ENCODE data around the gene MINK1. TPM values are rescaled to one million over a fixed set of nuclear protein-coding genes. Genes with fewer than 3 reads are reported as not detected.

MINK1 gene
- total RNA-seq, 6 experiments from 2014 or later, result 68.5 to 82.4 (median 71.6) TPM

- H3K9me3 Mint-ChIP-seq, result no peaks in the 10 kb centered on the region
- H3K4me1 Mint-ChIP-seq (ENCODE audit: low read depth), result no peaks in the 10 kb centered on the region
- no peaks in the 10 kb centered on the region; the same call in none of the 2 replicates for H3K27me3 Mint-ChIP-seq (ENCODE audit: insufficient read depth)
- no peak overlapping the region for H3K4me3 Mint-ChIP-seq
- TF ChIP-seq CTCF (IDR thresholded peaks at IDR 0.05), result peak; percentile 80
- H3K36me3 Mint-ChIP-seq (ENCODE audit: low read depth), result peaks cover 17% of the 10 kb centered on the region
- no peak overlapping the region for H3K27ac Mint-ChIP-seq
- DNase-seq, result peak; percentile 26
Observed at GRCh38 chr17:4815043-4815675, 18.0 kb upstream of the MINK1 start.

- no peak overlapping the region for H3K27ac Mint-ChIP-seq
- H3K9me3 Mint-ChIP-seq, result no peaks in the 10 kb centered on the region
- H3K27me3 Mint-ChIP-seq (ENCODE audit: insufficient read depth), result no peaks in the 10 kb centered on the region; the same call in 1 of the 2 replicates
- no peak for DNase-seq
- no peak for TF ChIP-seq CTCF (IDR thresholded peaks at IDR 0.05)
- no peaks in the 10 kb centered on the region for H3K4me1 Mint-ChIP-seq (ENCODE audit: low read depth)
- no peak overlapping the region for H3K4me3 Mint-ChIP-seq
- 0 out of 2 replicates have a peak, but pooled peaks cover 5% of the 10 kb centered on the region for H3K36me3 Mint-ChIP-seq (ENCODE audit: low read depth)
Observed at GRCh38 chr17:4816826-4817225, 16.3 kb upstream of the MINK1 start.

- Mint-ChIP-seq H3K36me3 (ENCODE audit: low read depth) (0 out of 2 replicates have a peak, but pooled peaks cover 5% of the 10 kb centered on the region), H3K27ac (no peak overlapping the region), H3K4me3 (no peak overlapping the region), H3K9me3 (no peaks in the 10 kb centered on the region), H3K27me3 (ENCODE audit: insufficient read depth) (no peaks in the 10 kb centered on the region; the same call in 1 of the 2 replicates), H3K4me1 (ENCODE audit: low read depth) (no peaks in the 10 kb centered on the region)
- no peak for TF ChIP-seq CTCF (IDR thresholded peaks at IDR 0.05)
- no peak for DNase-seq
Observed at GRCh38 chr17:4818276-4818675, 14.9 kb upstream of the MINK1 start.

GRCh38 chr17:4822835-4823234 lies 10.3 kb upstream of the MINK1 start:
- Mint-ChIP-seq H3K27ac (no peak overlapping the region), H3K27me3 (ENCODE audit: insufficient read depth) (no peaks in the 10 kb centered on the region; the same call in 1 of the 2 replicates), H3K4me1 (ENCODE audit: low read depth) (no peaks in the 10 kb centered on the region), H3K9me3 (no peaks in the 10 kb centered on the region), H3K36me3 (ENCODE audit: low read depth) (0 out of 2 replicates have a peak, but pooled peaks cover 5% of the 10 kb centered on the region), H3K4me3 (no peak overlapping the region)
- no peak for TF ChIP-seq CTCF (IDR thresholded peaks at IDR 0.05)
- DNase-seq, result no peak

GRCh38 chr17:4823373-4824089 lies 9.6 kb upstream of the MINK1 start:
- Mint-ChIP-seq H3K27me3 (ENCODE audit: insufficient read depth) (no peaks in the 10 kb centered on the region; the same call in 1 of the 2 replicates), H3K4me3 (no peak overlapping the region), H3K36me3 (ENCODE audit: low read depth) (0 out of 2 replicates have a peak, but pooled peaks cover 5% of the 10 kb centered on the region), H3K4me1 (ENCODE audit: low read depth) (no peaks in the 10 kb centered on the region), H3K27ac (no peak overlapping the region), H3K9me3 (no peaks in the 10 kb centered on the region)
- TF ChIP-seq CTCF (IDR thresholded peaks at IDR 0.05), result no peak
- no peak for DNase-seq
